NOMO-1 treated with dmso at 0.1 percent for 144 hours (cell line): ENCODE data around the gene IDNK.
A peak's percentile ranks its signal among the peaks of the same experiment; 100 is the strongest.

Source experiments
- DNase-seq: peaks from one replicate; lab custom pipeline; 2025; ENCODE audit not compliant: unreplicated experiment; lab: John Stamatoyannopoulos, UW

IDNK gene

GRCh38 chr9:83633255-83633654 lies 10.3 kb downstream of the IDNK start:
- DNase-seq: no peak

- DNase-seq: no peak
Observed at GRCh38 chr9:83633676-83634075, 10.7 kb downstream of the IDNK start.

DNA sequence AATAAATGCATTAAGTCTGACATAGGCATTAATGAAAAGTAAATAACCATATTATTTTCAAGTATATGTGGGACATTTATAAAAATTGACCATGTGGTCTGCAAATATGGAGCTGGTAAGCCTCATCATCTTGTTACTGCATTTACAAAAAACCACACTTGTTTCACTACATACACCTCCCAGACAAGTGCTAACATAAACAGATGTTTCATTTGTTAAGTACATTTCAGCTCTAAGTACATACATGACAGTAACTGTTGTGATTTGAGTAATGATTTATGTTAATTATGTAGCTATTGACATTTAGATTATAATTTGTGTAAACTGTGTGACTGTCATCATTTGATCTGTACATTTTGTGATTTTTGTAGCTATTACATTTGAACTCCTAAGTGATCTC lies 13.9 kb downstream of the IDNK start:
- DNase-seq: no peak

DNA sequence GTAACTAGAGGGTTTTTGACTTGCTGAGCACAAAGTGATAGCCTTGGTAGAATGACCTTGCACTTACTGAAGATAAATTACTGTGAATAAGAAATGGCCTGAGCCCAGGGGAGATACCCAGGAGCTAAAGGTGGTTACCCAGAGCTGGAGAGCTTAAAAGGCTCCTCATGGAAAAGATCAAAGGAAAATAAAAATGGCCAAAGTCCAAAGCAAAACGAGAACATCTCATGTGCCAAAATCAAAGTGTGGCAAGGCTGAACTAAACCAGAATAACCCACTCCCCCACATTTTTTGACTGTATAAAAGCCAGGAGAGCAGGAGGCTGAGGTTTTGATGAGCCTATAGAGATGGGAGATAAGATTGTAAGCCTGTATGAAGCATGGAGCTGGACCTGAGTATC lies 14.4 kb downstream of the IDNK start:
- DNase-seq: no peak

- DNase-seq: no peak
Observed at GRCh38 chr9:83639266-83639665, 16.3 kb downstream of the IDNK start.

DNA sequence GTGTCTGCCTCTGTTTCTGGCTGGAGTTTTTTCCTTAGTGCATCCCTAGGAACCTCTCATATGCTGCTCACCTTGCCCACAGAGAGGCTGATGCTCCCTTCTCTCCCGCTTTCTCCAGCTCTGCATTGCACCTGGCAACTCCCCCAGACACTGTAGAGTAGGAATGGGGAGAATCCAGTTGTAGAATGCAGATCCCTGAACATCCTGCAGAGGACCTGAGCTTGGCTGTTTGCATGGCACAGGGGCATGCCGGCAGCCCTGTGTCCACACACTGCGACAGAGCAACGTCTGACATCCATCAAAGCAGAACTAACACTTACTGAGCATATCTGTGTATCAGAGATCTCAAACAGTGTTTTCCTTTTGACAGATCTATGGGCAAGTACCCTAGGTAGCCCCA lies 19.9 kb downstream of the IDNK start:
- DNase-seq: no peak

GRCh38 chr9:83646500-83647239 lies 23.7 kb downstream of the IDNK start:
- no peak for DNase-seq

- no peak for DNase-seq
Observed at GRCh38 chr9:83649080-83649479, 26.1 kb downstream of the IDNK start.

DNA sequence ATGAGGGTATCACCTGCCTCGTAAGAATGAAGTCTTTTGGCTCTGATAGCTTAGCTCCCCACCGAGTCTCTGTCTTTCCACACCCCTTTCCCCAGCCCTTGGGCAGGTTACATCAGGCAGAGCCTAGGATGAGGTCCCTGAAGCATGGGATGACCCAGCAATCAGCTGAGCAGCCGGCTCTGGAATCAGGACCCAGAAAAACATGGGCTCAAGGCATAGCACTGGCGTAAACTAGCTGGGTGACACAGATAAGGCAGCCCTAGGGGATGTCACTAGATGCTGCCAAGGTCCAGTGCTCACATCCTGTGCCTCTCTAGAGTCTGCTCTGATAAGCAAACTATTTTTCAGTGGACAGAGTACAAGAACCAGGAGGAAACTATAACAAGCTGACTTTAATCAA lies 26.6 kb downstream of the IDNK start:
- no peak for DNase-seq

DNA sequence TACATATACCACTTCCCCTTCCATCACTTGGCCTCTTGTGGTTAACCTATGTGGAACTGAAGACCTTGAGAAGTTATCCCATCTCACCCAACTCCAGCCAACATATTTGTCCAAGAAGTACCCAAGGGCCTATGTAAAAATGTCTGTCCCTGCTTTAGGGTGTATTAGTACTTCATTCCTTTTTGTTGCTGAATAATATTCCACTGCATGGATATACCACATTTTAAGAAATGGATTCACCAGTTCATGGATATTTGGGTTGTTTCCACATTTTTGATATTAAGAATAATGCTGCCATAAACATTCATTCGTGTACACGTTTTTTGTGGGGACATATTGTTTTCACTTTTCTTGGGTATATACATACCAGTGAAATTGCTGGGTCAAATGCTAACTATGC lies 28.6 kb downstream of the IDNK start:
- DNase-seq: no peak

GRCh38 chr9:83652433-83652832 lies 29.5 kb downstream of the IDNK start:
- no peak for DNase-seq

DNA sequence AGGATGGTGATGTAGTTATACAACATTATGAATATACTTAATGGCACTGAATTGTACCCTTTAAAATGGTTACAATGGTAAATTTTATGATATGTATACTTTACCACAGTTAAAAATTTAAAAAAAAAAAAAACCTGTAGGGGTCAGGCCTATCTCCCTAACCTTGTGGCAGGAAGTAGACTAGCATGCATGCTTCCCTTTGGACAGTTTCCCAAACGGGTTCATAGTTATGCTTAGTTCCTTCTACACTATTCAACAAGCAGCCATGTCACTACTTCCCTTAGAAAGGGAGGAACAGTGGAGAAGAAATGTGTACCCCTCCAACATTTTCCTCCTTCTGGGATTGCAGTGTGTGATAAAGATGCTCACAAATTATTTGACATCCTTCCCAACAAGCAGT lies 32.5 kb downstream of the IDNK start:
- no peak for DNase-seq

DNA sequence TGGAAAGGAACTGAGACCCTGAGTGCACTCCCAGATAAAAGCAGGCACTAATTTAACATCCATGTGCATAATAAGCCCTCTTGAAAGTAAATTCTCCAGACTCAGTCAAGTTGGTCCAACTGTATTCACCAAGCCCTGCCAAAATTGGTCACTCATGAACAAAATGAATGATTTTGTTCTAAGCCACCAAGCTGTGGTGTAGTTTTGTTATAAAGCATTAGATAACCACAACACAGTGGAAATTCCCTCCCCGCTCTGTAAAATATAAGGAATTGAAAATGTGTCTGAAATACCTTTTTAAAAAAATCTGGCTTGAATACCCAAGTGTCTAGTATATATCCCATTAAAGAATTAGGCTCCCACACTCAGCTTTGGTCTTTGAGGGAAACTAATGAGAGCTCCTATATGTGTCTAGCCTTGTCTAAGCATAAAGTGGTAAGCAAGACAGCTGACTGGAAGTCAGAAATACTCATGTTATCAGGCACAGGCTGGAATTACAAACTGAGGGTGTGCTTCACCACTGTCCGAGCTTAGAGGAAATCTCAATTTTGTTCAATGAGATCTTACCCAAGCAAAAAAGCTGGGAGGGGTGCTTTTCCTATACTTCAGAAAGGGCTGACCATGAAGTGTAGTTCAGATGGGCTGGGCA lies 33.2 kb downstream of the IDNK start:
- no peak for DNase-seq

DNA sequence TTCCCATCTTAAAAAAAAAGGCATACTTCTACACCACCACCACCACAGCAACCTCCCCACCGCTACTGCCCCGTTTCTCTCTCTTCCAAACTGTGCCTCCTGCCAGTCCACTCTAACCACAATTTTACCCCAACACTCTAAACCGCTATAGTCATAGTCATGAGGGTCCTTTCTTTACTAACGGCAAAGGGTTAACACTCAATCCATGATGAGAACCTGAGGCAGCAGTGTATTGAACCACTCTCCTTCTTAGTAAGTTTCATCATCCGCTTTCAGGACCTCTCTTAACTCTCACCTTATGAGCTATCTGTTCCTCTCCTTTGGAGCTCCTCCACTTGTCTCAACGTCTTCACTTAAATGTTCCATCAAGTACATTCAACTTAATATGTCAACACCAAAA lies 34.0 kb downstream of the IDNK start:
- no peak for DNase-seq

GRCh38 chr9:83662933-83663332 lies 40.0 kb downstream of the IDNK start:
- no peak for DNase-seq

GRCh38 chr9:83665580-83666200 lies 42.7 kb downstream of the IDNK start:
- DNase-seq: peak; percentile 0

DNA sequence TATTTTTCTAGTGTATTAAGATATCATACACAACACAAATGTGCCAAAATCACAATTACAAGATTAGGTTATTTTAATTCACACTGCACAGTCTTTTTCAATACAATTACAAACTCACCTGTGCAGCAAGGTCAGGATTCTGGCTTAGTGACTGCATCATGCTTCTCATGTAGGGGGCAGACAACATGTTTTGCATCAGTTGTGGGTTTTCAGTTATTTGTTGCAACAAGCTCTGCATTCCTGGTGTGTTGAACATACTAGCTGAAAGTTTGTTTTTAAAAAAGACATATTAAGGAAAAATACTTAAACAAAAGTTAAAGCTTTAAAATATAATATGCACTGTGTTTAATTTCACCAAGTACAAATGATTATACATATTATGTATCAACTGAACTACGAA lies 46.1 kb downstream of the IDNK start:
- no peak for DNase-seq

DNA sequence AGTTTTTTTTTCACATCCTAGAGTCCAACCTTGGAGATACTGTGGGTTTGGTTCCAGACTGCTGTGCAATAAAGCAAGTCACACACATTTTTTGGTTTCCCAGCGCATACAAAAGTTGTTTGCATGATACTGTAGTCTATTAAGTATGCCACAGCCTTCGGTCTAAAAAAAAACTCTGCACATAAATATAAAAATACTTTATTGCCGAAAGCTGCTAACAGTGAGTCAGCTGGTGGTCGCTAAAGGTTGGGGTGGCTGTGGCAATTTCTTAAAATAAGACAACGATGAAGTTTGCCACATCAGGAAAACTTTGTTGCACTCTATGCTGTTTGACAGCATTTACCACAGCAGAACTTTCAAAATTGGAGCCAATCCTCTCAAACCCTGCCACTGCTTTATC lies 47.4 kb downstream of the IDNK start:
- DNase-seq: no peak

DNA sequence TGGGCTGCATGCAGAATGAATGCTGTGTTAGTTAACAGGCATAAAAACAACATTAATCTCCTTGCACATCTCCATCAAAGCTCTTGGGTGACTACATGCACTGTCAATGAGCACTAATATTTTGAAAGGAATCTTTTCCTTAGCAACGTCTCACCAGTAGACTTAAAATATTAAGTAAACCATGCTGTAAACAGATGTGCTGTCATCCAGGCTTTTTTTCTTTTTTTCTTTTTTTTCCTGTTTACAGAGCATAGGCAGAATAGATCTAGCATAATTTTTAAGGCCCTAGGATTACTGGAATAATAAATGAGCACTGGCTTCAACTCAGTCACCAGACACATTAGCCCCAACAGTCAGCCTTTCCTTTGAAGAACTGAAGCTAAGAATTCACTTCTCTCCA lies 48.5 kb downstream of the IDNK start:
- DNase-seq: no peak

DNA sequence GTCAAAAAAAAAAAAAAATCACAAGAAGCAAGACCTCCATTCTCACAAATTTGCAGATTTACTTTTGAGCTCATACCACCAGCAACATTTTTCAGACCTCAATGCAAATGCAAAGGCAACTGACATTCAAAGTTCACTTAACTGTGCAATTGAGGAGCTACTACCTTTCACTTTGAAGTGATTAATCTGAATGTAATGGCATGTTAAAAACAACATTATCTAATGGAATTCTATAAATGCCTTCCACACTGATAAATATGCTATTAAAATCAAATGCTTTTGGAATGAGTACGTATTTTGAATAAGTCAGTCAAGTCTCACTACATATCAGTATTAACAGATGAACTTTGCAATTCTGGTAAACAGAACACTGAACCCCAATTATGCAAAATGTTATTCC lies 52.5 kb downstream of the IDNK start:
- DNase-seq: no peak

DNA sequence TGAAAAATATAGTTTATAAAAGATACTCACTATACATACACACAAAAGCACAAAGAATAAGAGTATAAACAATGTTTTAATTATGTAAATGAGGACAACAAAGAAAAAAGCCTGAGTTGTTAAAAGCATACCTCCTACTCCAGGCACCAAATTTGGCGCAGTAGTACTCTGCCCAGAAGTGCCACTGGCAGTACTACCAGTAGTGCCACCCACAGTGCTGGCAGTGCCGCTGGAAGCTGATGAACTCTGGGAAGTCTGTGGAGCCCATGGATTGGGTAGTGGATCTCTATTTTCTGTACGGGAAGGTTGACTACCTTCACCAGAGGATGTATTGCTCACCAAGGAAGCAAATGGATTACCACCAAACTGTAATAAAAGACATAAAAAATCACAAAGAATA lies 54.7 kb downstream of the IDNK start:
- no peak for DNase-seq

DNA sequence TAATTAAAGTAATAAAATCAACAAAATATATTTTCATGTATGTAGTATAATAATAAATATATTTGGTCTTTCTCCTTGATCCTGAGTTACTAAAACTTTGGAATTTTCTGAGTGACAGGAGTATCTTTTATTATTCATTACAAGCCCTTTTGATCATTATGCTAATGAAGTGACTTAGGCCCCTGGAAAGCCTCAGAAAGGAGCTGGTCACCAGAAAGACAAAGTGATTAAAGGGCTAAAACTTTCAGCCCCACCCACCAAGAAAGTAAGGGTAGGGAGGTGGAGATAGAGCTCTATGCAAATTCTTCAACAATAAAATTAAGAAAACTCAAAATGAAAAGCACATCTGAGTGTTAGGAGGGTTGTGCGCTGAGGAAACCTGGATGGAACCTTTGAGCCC lies 57.3 kb downstream of the IDNK start:
- no peak for DNase-seq

DNA sequence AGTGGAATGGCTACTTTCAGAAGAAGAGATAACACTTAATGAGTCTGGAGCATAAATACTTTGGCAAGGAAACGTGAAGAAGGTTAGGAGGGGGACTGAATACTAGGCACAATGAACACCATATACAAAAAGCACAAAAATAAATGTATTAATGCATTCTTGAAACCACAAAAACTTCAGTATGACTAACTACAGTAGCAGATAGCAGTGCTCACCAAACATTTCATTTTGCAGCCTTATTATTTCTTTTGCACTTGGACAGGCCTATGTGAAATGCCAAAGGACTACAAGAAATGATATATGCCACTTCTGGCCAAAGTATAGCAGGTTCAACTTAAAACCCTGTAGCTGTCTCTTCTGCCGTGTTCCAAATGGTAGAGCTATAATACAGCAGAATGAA lies 58.5 kb downstream of the IDNK start:
- no peak for DNase-seq
